K562 (cell line): ENCODE data around the gene ERN1. TPM values are rescaled to one million over a fixed set of nuclear protein-coding genes. Genes with fewer than 3 reads are reported as not detected.

Source experiments
- BRD4 ChIP-seq: fragments of 200-600 bp; sonication (generic); IDR thresholded peaks from 2 replicates; pipeline ENCODE4 v1.6.1; 2017; ENCODE audit warnings: inconsistent platforms
- BRD9 ChIP-seq: fragments of 450-650 bp; IDR thresholded peaks from 2 replicates; pipeline ENCODE4 v1.6.1; 2018; ENCODE audit warnings: low read depth; ENCODE audit not compliant: partially characterized antibody
- CBX5 ChIP-seq: IDR thresholded peaks from 2 replicates; pipeline ENCODE4 v1.6.1; 2014; ENCODE audit warnings: low read depth, borderline replicate concordance
- CC2D1A ChIP-seq: fragments of 450-650 bp; IDR thresholded peaks from 2 replicates; pipeline ENCODE4 v1.6.1; 2017; ENCODE audit warnings: mild to moderate bottlenecking
- ELK1 ChIP-seq: sonication (generic); formaldehyde crosslinking; IDR thresholded peaks from 2 replicates; pipeline ENCODE4 v1.8.1; 2022; ENCODE audit warnings: missing genetic modification reagents
- POLR2B ChIP-seq: fragments of 450-650 bp; IDR thresholded peaks from 2 replicates; pipeline ENCODE4 v1.6.1; 2018; ENCODE audit warnings: low read depth; ENCODE audit not compliant: partially characterized antibody
- SIX5 ChIP-seq, 2 experiments: IDR thresholded peaks; 2 replicates each; pipeline ENCODE4 v1.6.1; 2011; ENCODE audit warnings: low read length in 2 of 2, borderline replicate concordance in 1 of 2, low read depth in 1 of 2, mild to moderate bottlenecking in 1 of 2, moderate library complexity in 1 of 2; ENCODE audit not compliant: insufficient read depth in 1 of 2
- TOE1 ChIP-seq, 2 experiments: fragments of 450-650 bp in 1 of 2; sonication (generic) in 1 of 2; formaldehyde crosslinking in 1 of 2; IDR thresholded peaks; 2 replicates each; pipeline versions ENCODE4 v1.7.1 to v1.8.0; 2016 to 2022; ENCODE audit warnings: borderline replicate concordance in 2 of 2, mild to moderate bottlenecking in 2 of 2, antibody characterized with exemption in 1 of 2, inconsistent platforms in 1 of 2, low read depth in 1 of 2, missing genetic modification reagents in 1 of 2, moderate library complexity in 1 of 2
- ZNF586 ChIP-seq: fragments of 450-650 bp; formaldehyde crosslinking; conservative IDR thresholded peaks from 2 replicates; pipeline ENCODE4 v1.4.0; 2020; ENCODE audit warnings: mild to moderate bottlenecking, moderate library complexity
- polyA plus RNA-seq, 8 experiments: library from polyadenylated mRNA; depleted of rRNA in 4 of 8; stranded (reverse) in 5 of 8; unstranded in 3 of 8; fragments of >200 nt; fragmentation: Nextera tagmentation in 2 of 8; fragmentation: Illumina TruSeq in 1 of 8; extraction: Ambion mirVana in 2 of 8; extraction: Trizol in 1 of 8; gene quantifications; 2 replicates each; pipeline versions ENCODE4 v1.2.1 to v1.2.3, GENCODE V29; 2011 to 2014; ENCODE audit warnings: inconsistent platforms in 1 of 8, missing spikeins in 1 of 8
- total RNA-seq, 7 experiments: library from RNA; depleted of rRNA in 6 of 7; stranded (reverse); fragments of >200 nt in 6 of 7; fragmentation: Illumina TruSeq in 2 of 7; extraction: Trizol in 2 of 7; gene quantifications; 2 replicates each; pipeline versions ENCODE4 v1.2.1 to v1.2.3, GENCODE V29; 2011 to 2021; ENCODE audit warnings: low replicate concordance in 1 of 7

ERN1 gene
- total and polyA plus RNA-seq, 9 of the 15 experiments (the other 6 are each of a cell fraction or from before 2014, with no cell fraction given) = 2.1 to 22.5 (median 7.3) TPM

GRCh38 chr17:64006361-64007088, 123.4 kb downstream of the ERN1 start (continued):
- TF ChIP-seq TOE1 (IDR thresholded peaks at IDR 0.05; ENCODE audit: borderline replicate concordance) = peak; percentile 75; the same call in 1 of the 2 replicates
- TF ChIP-seq TOE1 (CRISPR knock-in tag; IDR thresholded peaks at IDR 0.05; ENCODE audit: borderline replicate concordance, low read depth) = no peak
- no peak for TF ChIP-seq BRD4
- no peak for TF ChIP-seq CBX5
- TF ChIP-seq POLR2B = peak; percentile 51
- TF ChIP-seq ZNF586 (CRISPR knock-in tag) = no peak
- TF ChIP-seq SIX5 (IDR thresholded peaks at IDR 0.05; ENCODE audit: borderline replicate concordance in 1 of 2, insufficient read depth in 1 of 2, low read depth in 1 of 2, low read length in 2 of 2) = no peak
- no peak for TF ChIP-seq BRD9
- TF ChIP-seq ELK1 (CRISPR knock-in tag) = no peak
- TF ChIP-seq CC2D1A = no peak
